K562 (cell line): Measurements from ENCODE around the gene C10orf143. TPM values are rescaled to one million over a fixed set of nuclear protein-coding genes. Genes with fewer than 3 reads are reported as not detected.
A peak's percentile ranks its signal among the peaks of the same experiment; 100 is the strongest.

Experiments used
- ATAC-seq: fragments of 200-7000 bp; cut with Tn5 transposase; 3 replicates; pipeline ENCODE4 v1.9.1; 2020; ENCODE audit warnings: moderate library complexity
- BruUV-seq: library from RNA; stranded (reverse); fragments of 400-500 nt; replicated peaks from 2 replicates; lab custom pipeline; 2021; lab: Mats Ljungman, UMichigan
- CTCF ChIA-PET: fragments of 300-600 bp; formaldehyde crosslinking; extraction: SDS; loops from one replicate; lab custom pipeline; 2021; ENCODE audit warnings: low intra/inter-chr PET ratio; lab: Yijun Ruan, JAX
- POLR2A ChIA-PET: fragments of 300-600, 350-650 bp; sonication (Branson Sonifier 250); formaldehyde crosslinking; extraction: SDS; loops from one replicate; lab custom pipeline; 2021; ENCODE audit warnings: antibody characterized with exemption, inconsistent platforms; lab: Yijun Ruan, JAX
- DNase-seq, 4 experiments: peaks; one replicate each; pipeline versions ENCODE4 v3.0.0 to v3.0.0-alpha.2; 2011 to 2018; ENCODE audit warnings: low spot score in 3 of 4, mixed read lengths in 3 of 4; ENCODE audit errors: extremely low read depth in 1 of 4
- FAIRE-seq: peaks from 2 replicates; lab custom pipeline; 2011; peaks lifted over from hg19 to GRCh38; lab: Jason Lieb, UNC
- H2AFZ ChIP-seq: 2 replicates; pipeline ENCODE4 v1.6.0; 2011; ENCODE audit warnings: low read depth, low read length, control low read depth, inconsistent platforms
- H3K27ac ChIP-seq: fragments of 200-600 bp; 3 replicates; pipeline ENCODE4 v1.8.0; 2011; ENCODE audit warnings: low read depth, mild to moderate bottlenecking, control low read depth, inconsistent platforms, low read length, moderate library complexity, mixed read lengths; ENCODE audit errors: extremely low read depth
- H3K27me3 ChIP-seq, 2 experiments: fragments of 300-600 bp in 1 of 2; 2 replicates in 1 of 2; 3 replicates in 1 of 2; pipeline versions ENCODE4 v1.6.0 to v1.8.0; 2011; ENCODE audit warnings: inconsistent platforms in 2 of 2, low read length in 2 of 2, mild to moderate bottlenecking in 1 of 2, mixed read lengths in 1 of 2, moderate library complexity in 1 of 2; ENCODE audit not compliant: control insufficient read depth in 2 of 2, insufficient read depth in 2 of 2
- H3K36me3 ChIP-seq: fragments of 300-600 bp; 3 replicates; pipeline ENCODE4 v1.8.0; 2011; ENCODE audit warnings: mild to moderate bottlenecking, low read length, inconsistent platforms; ENCODE audit not compliant: control insufficient read depth, insufficient read depth
- H3K4me1 ChIP-seq, 2 experiments: fragments of 200-600 bp in 1 of 2; replicated peaks in 1 of 2; 2 replicates in 1 of 2; 3 replicates in 1 of 2; pipeline versions ENCODE4 v1.5.1 to v1.8.0; 2011; ENCODE audit warnings: inconsistent platforms in 2 of 2, low read length in 2 of 2, mild to moderate bottlenecking in 1 of 2, mixed read lengths in 1 of 2, moderate library complexity in 1 of 2; ENCODE audit not compliant: control insufficient read depth in 2 of 2, insufficient read depth in 2 of 2
- H3K4me2 ChIP-seq: 2 replicates; pipeline ENCODE4 v1.6.1; 2011; ENCODE audit warnings: low read length, control low read depth, inconsistent platforms, mixed read lengths; ENCODE audit not compliant: insufficient read depth
- H3K4me3 ChIP-seq: fragments of 200-600 bp; sonication (generic), shearing (Covaris generic); 2 replicates; pipeline ENCODE4 v1.5.1; 2016; ENCODE audit warnings: control low read depth, inconsistent platforms
- H3K79me2 ChIP-seq: fragments of 200-600 bp; 3 replicates; pipeline ENCODE4 v1.8.0; 2011; ENCODE audit warnings: low read length, inconsistent platforms; ENCODE audit not compliant: control insufficient read depth, insufficient read depth
- H3K9ac ChIP-seq, 2 experiments: 2 replicates each; pipeline versions ENCODE4 v1.6.0 to v1.6.1; 2011; ENCODE audit warnings: low read depth in 2 of 2, low read length in 2 of 2, control low read depth in 1 of 2, inconsistent platforms in 1 of 2, mild to moderate bottlenecking in 1 of 2, mixed read lengths in 1 of 2; ENCODE audit not compliant: insufficient read depth in 1 of 2
- H3K9me1 ChIP-seq: one replicate; pipeline ENCODE4 v1.6.0; 2011; ENCODE audit warnings: inconsistent platforms, mild to moderate bottlenecking, low read length, moderate library complexity; ENCODE audit not compliant: control insufficient read depth, insufficient read depth
- H3K9me3 ChIP-seq: replicated peaks from 2 replicates; pipeline ENCODE4 v1.5.1; 2011; ENCODE audit warnings: low read depth, low read length, inconsistent platforms; ENCODE audit not compliant: control insufficient read depth, insufficient read depth
- H4K20me1 ChIP-seq: replicated peaks from 2 replicates; pipeline ENCODE4 v1.6.1; 2011; ENCODE audit warnings: low read length, inconsistent platforms, mixed read lengths; ENCODE audit not compliant: control insufficient read depth, insufficient read depth
- CREB1 ChIP-seq, 2 experiments: sonication (generic) in 1 of 2; formaldehyde crosslinking in 1 of 2; IDR thresholded peaks; 2 replicates each; pipeline versions ENCODE4 v1.6.1 to v1.8.0; 2012 to 2022; ENCODE audit warnings: inconsistent platforms in 1 of 2, mild to moderate bottlenecking in 1 of 2, missing genetic modification reagents in 1 of 2, moderate library complexity in 1 of 2
- ETV1 ChIP-seq: fragments of 450-650 bp; conservative IDR thresholded peaks from 2 replicates; pipeline ENCODE4 v1.6.1; 2016; ENCODE audit warnings: missing genetic modification characterization, control low read depth, low read depth, missing compliant biosample characterization
- FOSL1 ChIP-seq: fragments of 200-800 bp; sonication (Bioruptor generic); conservative IDR thresholded peaks from 2 replicates; pipeline ENCODE4 v1.6.1; 2016; ENCODE audit warnings: missing genetic modification characterization, missing compliant biosample characterization
- LEF1 ChIP-seq: fragments of 450-650 bp; IDR thresholded peaks from 2 replicates; pipeline ENCODE4 v1.6.1; 2016; ENCODE audit warnings: mild to moderate bottlenecking
- NCOA2 ChIP-seq, 2 experiments: fragments of 450-650 bp; IDR thresholded peaks; 2 replicates each; pipeline ENCODE4 v1.6.1; 2018; ENCODE audit warnings: mild to moderate bottlenecking in 2 of 2, moderate library complexity in 1 of 2; ENCODE audit not compliant: partially characterized antibody in 2 of 2
- NCOA4 ChIP-seq: fragments of 450-650 bp; IDR thresholded peaks from 2 replicates; pipeline ENCODE4 v1.6.1; 2018; ENCODE audit warnings: mild to moderate bottlenecking; ENCODE audit not compliant: partially characterized antibody
- RAD51 ChIP-seq: fragments of 450-650 bp; IDR thresholded peaks from 2 replicates; pipeline ENCODE4 v1.7.1; 2016; ENCODE audit warnings: low read depth, mild to moderate bottlenecking, borderline replicate concordance
- SNRNP70 ChIP-seq: fragments of 200-400 bp; formaldehyde crosslinking; optimal IDR thresholded peaks from 2 replicates; pipeline ENCODE3; 2017; ENCODE audit warnings: low read depth, low read length
- ZNF174 ChIP-seq: fragments of 250-450 bp; sonication (Bioruptor Pico); IDR thresholded peaks from 2 replicates; pipeline ENCODE4 v1.4.0; 2020; ENCODE audit warnings: mild to moderate bottlenecking
- WGBS: fragments of 100-300 bp; shearing (Covaris generic); methylation state at CpG from one replicate; pipeline ENCODE4 v1.1.6; 2016; ENCODE audit warnings: low coverage, mixed read lengths; ENCODE audit not compliant: insufficient coverage; ENCODE audit errors: missing lambda C conversion rate; 5-methylcytosine and 5-hydroxymethylcytosine counted together
- in situ Hi-C: fragments of 300-500 bp; cut with MboI; formaldehyde crosslinking; loops from 4 replicates; pipeline ENCODE4 v1.15.0; 2018; ENCODE audit warnings: inconsistent platforms, mixed read lengths
- intact Hi-C: fragments of 100-400 bp; cut with micrococcal nuclease; formaldehyde crosslinking; loops from 2 replicates; pipeline ENCODE4 v1.14.2; 2022
- polyA plus RNA-seq, 8 experiments: library from polyadenylated mRNA; depleted of rRNA in 4 of 8; stranded (reverse) in 5 of 8; unstranded in 3 of 8; fragments of >200 nt; fragmentation: Nextera tagmentation in 2 of 8; fragmentation: Illumina TruSeq in 1 of 8; extraction: Ambion mirVana in 2 of 8; extraction: Trizol in 1 of 8; gene quantifications; 2 replicates each; pipeline versions ENCODE4 v1.2.1 to v1.2.3, GENCODE V29; 2011 to 2014; ENCODE audit warnings: inconsistent platforms in 1 of 8, missing spikeins in 1 of 8
- total RNA-seq, 7 experiments: library from RNA; depleted of rRNA in 6 of 7; stranded (reverse); fragments of >200 nt in 6 of 7; fragmentation: Illumina TruSeq in 2 of 7; extraction: Trizol in 2 of 7; gene quantifications; 2 replicates each; pipeline versions ENCODE4 v1.2.1 to v1.2.3, GENCODE V29; 2011 to 2021; ENCODE audit warnings: low replicate concordance in 1 of 7
- TF ChIP-seq, protein P1 (sequence below): fragments of 450-650 bp; IDR thresholded peaks from 2 replicates; pipeline ENCODE4 v1.6.1; 2014; ENCODE audit warnings: low read depth, mild to moderate bottlenecking, moderate library complexity, borderline replicate concordance

Gene C10orf143
- total and polyA plus RNA-seq, 9 of the 15 experiments (the other 6 are each of a cell fraction or from before 2014, with no cell fraction given), result 0.07 to 0.42 (median 0.25) TPM; not detected in 2

GRCh38 chr10:130047336-130047735, 63.3 kb downstream of the C10orf143 start:
- no TSS peak for BruUV-seq
- TF ChIP-seq ZNF174 (CRISPR knock-in tag), result no peak
- TF ChIP-seq RAD51, result 0 out of 2 replicates have a peak, but pooled peaks have one; percentile 10
- H3K9me1 ChIP-seq, result no peaks in the 10 kb centered on the region
- DNase-seq (no peak), ATAC-seq (no peak), FAIRE-seq (no peak)
- ChIA-PET CTCF (no interaction called here), POLR2A (interaction anchor here (0.7 kb wide), 1 partner anchor 162 kb away, joined by 3 read pairs; no protein-coding TSS in a partner anchor)
- no peaks in the 10 kb centered on the region for H3K36me3 ChIP-seq
- H2AFZ ChIP-seq, result no peak overlapping the region
- H3K27me3 ChIP-seq, result peaks cover 5 to 25% of the 10 kb centered on the region in 2 experiments; a peak in 4 of 5 replicates
- no peak overlapping the region for H3K4me3 ChIP-seq
- H3K27ac ChIP-seq, result no peak overlapping the region
- 3% methylated on average over 9 of the region's 10 CpGs for WGBS
- no peak overlapping the region for H3K9ac ChIP-seq
- no peak overlapping the region for H3K4me2 ChIP-seq
- peaks cover 0 to 11% of the 10 kb centered on the region in 2 experiments; a peak in 2 of 5 replicates for H3K4me1 ChIP-seq
- no peaks in the 10 kb centered on the region for H3K79me2 ChIP-seq
- H3K9me3 ChIP-seq, result no peaks in the 10 kb centered on the region
- intact Hi-C loops (no loop called here), in situ Hi-C loops (no loop called here)
- H4K20me1 ChIP-seq, result no peaks in the 10 kb centered on the region

GRCh38 chr10:130046591-130046990, 64.0 kb downstream of the C10orf143 start:
- no peaks in the 10 kb centered on the region for H3K9me3 ChIP-seq
- H3K9ac ChIP-seq, result no peak overlapping the region
- no TSS peak for BruUV-seq
- DNase-seq (no peak), ATAC-seq (no peak), FAIRE-seq (no peak)
- ChIA-PET CTCF (no interaction called here), POLR2A (no interaction called here)
- no peaks in the 10 kb centered on the region for H3K36me3 ChIP-seq
- H3K79me2 ChIP-seq, result no peaks in the 10 kb centered on the region
- H3K4me2 ChIP-seq, result no peak overlapping the region
- 5% methylated on average over 17 of the region's 22 CpGs for WGBS
- H3K27me3 ChIP-seq, result peaks cover 4 to 22% of the 10 kb centered on the region in 2 experiments; a peak in 4 of 5 replicates
- no peak overlapping the region for H3K4me3 ChIP-seq
- intact Hi-C loops (no loop called here), in situ Hi-C loops (no loop called here)
- no peaks in the 10 kb centered on the region; the same call in 1 of the 2 replicates for H4K20me1 ChIP-seq
- TF ChIP-seq NCOA2 (IDR thresholded peaks at IDR 0.05; ENCODE audit: partially characterized antibody in 2 of 2) (no peak), ETV1 (tag) (no peak), FOSL1 (tag) (no peak), SNRNP70 (no peak), LEF1 (no peak), CREB1 (IDR thresholded peaks at IDR 0.05) (no peak), CREB1 (CRISPR knock-in tag; IDR thresholded peaks at IDR 0.05) (no peak), NCOA4 (no peak)
- TF ChIP-seq, protein P1, sequence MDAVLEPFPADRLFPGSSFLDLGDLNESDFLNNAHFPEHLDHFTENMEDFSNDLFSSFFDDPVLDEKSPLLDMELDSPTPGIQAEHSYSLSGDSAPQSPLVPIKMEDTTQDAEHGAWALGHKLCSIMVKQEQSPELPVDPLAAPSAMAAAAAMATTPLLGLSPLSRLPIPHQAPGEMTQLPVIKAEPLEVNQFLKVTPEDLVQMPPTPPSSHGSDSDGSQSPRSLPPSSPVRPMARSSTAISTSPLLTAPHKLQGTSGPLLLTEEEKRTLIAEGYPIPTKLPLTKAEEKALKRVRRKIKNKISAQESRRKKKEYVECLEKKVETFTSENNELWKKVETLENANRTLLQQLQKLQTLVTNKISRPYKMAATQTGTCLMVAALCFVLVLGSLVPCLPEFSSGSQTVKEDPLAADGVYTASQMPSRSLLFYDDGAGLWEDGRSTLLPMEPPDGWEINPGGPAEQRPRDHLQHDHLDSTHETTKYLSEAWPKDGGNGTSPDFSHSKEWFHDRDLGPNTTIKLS, result no peak
- peaks cover 0 to 11% of the 10 kb centered on the region in 2 experiments; a peak in 2 of 5 replicates for H3K4me1 ChIP-seq
- H2AFZ ChIP-seq, result no peak overlapping the region
- H3K27ac ChIP-seq, result no peak overlapping the region
- H3K9me1 ChIP-seq, result no peaks in the 10 kb centered on the region
